Upper lobe of left lung (tissue), 4 donors: ENCODE results near the gene PWWP2B.

Source experiments
- POLR2A ChIP-seq, 4 donors: fragments of 450-650 bp; IDR thresholded peaks; one replicate each; pipeline ENCODE4 v1.5.1; 2016 to 2017; ENCODE audit warnings: antibody characterized with exemption in 4 of 4, mild to moderate bottlenecking in 2 of 4
- POLR2AphosphoS5 ChIP-seq, 2 donors: sonication (generic); formaldehyde crosslinking; IDR thresholded peaks; one replicate each; pipeline ENCODE4 v1.5.1; 2017; ENCODE audit warnings: antibody characterized with exemption in 2 of 2
- TF ChIP-seq, protein P1 (sequence below), 6 experiments: fragments of 450-650 bp in 4 of 6; fragments of 200-600 bp in 2 of 6; sonication (generic) in 2 of 6; IDR thresholded peaks; one replicate each; pipeline ENCODE4 v1.5.1; 2016 to 2019; ENCODE audit warnings: antibody characterized with exemption in 6 of 6

DNA sequence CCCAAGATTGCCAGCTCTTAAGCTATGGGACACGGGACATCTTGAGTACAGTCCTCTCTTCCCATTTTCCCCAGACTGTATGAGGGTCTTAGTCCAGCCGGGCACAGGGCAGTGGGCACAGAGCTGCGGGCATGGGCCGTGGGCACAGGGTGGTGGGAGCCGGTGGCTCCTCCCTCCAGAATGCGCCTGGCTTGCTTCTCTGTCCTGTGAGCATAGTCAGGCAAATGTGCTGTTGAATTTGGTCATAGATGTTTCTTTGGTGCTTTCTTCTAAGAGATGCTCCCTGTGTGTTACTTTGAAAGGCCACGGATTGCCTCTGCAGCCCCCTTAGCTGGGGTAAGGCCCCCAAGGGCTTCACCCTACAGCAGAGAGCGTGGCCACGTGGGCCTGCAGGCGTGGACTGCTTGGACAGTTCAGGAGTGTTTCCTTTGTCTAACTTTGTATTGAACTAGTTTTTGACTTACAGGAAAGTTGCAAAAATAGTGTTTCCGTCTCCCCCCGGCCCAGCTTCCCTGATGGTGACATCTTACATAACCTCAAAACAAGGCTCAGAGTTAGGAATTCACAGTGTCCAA is 40.3 kb upstream of the PWWP2B start:
- TF ChIP-seq, protein P1, sequence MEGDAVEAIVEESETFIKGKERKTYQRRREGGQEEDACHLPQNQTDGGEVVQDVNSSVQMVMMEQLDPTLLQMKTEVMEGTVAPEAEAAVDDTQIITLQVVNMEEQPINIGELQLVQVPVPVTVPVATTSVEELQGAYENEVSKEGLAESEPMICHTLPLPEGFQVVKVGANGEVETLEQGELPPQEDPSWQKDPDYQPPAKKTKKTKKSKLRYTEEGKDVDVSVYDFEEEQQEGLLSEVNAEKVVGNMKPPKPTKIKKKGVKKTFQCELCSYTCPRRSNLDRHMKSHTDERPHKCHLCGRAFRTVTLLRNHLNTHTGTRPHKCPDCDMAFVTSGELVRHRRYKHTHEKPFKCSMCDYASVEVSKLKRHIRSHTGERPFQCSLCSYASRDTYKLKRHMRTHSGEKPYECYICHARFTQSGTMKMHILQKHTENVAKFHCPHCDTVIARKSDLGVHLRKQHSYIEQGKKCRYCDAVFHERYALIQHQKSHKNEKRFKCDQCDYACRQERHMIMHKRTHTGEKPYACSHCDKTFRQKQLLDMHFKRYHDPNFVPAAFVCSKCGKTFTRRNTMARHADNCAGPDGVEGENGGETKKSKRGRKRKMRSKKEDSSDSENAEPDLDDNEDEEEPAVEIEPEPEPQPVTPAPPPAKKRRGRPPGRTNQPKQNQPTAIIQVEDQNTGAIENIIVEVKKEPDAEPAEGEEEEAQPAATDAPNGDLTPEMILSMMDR (IDR thresholded peaks at IDR 0.05) = no peak
- TF ChIP-seq POLR2A (IDR thresholded peaks at IDR 0.05) (no peak), POLR2AphosphoS5 (IDR thresholded peaks at IDR 0.05) (no peak)
